HG03097 (cell line): Measurements from ENCODE around the gene KBTBD4.

Experiments used
- ATAC-seq: cut with Tn5 transposase; IDR thresholded peaks from one replicate; pipeline ENCODE4 v1.9.1; 2021; ENCODE audit not compliant: unreplicated experiment, low FRiP score

KBTBD4 gene

DNA sequence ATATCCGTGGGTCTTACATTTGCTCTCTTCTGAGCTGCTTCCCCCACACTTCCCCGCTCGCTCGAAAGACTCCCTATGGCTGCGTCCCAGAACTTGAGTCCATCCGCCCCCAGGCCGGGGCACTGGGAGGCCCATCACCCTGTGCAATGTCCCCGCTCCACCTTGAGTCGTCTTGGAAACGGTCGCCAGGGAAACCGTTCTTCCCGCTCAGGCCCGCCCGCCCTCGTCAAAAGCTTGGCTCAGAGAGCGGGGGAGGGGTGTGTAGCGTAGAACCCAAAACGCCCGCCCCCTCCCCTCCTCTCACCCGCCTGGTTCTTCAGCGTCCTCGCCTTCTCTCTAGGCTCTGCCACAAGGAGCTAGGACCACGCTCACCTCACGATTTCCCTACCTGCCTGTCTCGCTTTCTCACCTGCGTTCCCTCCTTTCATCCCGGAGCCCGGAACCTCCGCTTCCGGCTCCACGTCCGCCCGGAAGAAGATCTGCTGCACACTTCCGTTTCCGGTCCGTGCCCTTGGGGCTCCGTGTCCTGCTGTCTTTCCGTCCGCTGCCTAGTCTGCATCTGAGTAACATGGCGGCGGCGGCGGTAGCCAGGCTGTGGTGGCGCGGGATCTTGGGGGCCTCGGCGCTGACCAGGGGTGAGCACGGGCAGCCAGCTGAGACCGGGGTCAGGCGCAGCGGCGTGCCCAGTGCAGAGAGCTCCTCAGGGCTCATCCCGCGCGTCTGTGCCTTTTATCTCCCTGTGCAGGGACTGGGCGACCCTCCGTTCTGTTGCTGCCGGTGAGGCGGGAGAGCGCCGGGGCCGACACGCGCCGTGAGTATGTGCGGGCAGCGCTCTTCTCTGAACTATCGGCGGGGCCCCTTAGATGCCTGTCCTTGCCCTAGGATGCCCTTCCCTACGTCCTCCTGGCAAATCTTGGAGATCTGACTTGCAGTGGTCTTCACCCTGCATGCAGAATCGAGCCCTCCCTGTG lies at the start of gene KBTBD4, which contains the start of gene NDUFS3:
TSS of gene KBTBD4 (minus strand) at position 447 of the 971 bp plus-strand sequence. CDS start at position 428, 19 bp downstream.
TSS of gene NDUFS3 (plus strand) at position 551 of the 971 bp plus-strand sequence. CDS start at position 569, 18 bp downstream.
- peak; percentile 88 for ATAC-seq

DNA sequence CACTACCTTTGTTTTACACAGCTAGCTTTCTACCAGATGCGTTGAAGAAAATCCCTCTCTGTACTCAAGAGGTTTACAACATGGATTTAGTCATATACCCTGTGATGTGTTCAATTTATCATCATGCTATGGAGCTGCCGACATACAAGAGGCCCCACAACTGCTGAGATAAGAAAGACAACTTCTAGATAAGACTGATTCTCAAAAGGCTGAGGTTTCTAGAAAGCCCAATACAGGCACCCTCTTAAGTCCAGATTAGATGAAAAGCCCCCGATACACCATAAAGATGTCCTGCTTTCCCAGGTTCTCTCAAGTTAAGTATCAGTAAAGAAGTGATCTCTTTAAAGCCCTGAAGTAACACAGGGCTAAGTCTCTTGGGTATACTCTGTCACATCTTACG lies 49.3 kb upstream of the KBTBD4 start:
- ATAC-seq = no peak

- ATAC-seq = no peak
These were observed 47.5 kb upstream of the KBTBD4 start for GRCh38 chr11:47626234-47626633.

DNA sequence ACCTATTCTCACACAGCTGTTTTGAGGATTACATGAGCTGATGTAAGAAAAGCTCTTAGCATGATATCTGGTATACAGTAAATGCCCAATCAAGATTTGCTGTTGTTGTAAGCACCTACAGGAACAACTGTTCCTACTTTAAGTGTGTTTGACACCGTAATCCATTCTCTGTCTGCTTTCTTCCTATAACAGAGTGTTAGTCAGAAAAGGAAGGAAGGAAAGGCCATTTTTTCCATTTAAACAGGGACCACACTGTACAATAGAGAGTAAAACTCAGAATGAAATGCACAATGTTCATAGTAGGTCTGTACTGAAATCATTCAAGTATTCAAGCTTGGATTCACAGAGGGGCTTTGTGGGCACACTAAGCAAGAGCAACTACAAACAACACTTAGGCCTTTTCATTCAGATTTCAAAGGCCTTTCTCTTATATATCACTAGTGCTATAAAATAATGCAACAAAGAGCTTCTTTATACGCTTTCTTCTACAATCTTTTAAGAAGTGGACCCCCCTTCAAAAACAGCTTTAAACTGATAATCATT lies 42.1 kb upstream of the KBTBD4 start:
- no peak for ATAC-seq

DNA sequence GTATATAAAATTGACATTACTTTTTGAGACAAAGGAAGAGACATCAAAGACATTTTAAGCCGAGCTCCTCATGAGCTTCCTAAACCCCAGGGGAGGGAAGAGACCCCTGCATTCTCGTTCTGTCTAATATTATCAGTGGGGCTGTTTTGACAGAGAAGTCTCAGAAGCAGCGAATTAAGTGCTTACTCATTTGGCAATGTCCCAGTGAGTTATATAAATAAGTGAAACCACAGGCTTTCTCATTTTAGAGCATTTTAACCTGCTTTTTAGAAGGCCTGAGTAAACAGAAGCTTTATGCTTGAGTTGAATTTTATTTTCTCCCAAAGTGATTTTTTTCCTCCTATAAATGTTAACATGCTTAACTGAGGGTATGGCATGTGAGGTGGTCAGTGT lies 38.6 kb upstream of the KBTBD4 start:
- ATAC-seq = no peak

- no peak for ATAC-seq
These were observed 38.1 kb upstream of the KBTBD4 start for GRCh38 chr11:47616726-47617416.

DNA sequence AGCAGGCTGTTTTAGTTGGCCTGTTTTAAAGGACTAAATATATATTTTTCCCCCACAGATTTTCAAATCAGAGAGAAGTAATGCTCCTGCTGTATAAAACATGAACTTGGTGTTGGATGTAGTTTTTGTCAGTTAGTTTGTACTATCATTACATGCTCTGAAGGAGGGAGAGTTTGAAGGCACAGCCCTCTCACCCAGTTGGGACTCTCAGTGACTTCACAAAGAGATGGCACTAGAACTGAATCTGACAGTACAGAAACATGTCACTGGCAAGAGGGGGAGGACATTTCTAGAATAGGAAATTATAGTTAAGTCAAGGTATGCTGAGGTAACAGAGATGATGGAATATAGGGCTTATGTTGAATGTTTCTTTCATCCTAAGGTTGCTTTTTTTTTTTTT lies 36.5 kb upstream of the KBTBD4 start:
- ATAC-seq = no peak

DNA sequence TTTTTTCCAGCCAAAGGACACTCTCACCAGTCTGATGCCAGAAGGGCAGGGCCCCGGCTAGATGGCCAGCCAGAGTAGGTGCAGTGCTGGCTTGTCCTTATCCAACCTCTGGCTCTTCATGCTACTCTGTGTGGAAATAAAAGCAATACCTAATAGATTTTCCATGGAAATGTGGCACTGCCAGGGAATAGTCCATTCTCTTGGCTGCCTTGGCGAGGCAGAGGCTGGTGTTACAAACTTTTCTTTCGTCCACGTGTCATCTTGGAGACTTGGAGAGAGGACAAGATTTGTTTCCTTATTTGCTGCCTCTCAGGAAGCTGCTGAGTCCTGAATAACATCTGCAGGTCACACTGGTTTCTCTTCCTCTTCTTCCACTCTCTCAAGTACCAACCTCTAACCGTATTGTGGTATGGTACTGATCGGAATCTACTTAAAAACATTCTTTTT lies 32.6 kb upstream of the KBTBD4 start:
- peak; percentile 65 for ATAC-seq

DNA sequence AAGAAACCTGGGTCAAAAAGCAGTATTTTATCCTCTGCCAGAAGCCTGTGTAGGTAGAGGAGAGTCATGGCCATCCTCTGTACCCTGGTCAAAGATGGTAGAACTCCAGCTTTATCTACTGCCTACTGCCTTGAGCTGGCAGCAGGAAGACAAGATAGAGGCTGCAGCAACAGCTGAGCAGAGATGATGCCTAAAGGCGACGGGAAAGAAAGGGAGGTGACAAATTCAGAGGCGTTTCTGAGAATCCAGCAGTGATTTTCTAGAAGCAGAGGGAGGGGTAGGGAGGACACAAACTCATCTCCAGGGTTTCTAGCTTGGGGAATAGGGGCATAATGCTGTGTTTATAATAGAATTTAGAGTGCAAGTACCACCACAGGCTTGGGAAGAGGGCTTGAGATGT lies 30.9 kb upstream of the KBTBD4 start:
- ATAC-seq = no peak

DNA sequence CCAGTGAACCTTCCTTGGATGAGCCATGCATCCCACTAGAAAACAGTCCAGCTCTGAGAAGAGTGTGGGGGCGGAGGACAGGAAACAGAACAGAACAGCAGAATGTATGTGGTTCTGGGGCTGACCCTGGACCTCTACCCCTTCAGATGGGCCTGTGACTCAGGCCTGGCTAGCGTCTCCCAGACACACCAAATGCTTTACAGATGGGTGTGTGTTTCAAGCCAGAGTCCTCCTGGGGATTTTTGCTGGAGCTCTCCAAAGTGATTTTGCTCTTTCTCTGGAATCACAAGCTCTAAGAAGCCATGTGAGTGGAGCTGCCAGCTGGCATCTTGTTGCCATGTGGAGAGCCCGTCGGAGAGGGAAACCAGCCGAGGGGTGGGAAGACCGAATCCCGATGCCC lies 28.6 kb upstream of the KBTBD4 start:
- ATAC-seq = no peak

- ATAC-seq = no peak
These were observed 28.0 kb upstream of the KBTBD4 start for GRCh38 chr11:47606731-47607130.

DNA sequence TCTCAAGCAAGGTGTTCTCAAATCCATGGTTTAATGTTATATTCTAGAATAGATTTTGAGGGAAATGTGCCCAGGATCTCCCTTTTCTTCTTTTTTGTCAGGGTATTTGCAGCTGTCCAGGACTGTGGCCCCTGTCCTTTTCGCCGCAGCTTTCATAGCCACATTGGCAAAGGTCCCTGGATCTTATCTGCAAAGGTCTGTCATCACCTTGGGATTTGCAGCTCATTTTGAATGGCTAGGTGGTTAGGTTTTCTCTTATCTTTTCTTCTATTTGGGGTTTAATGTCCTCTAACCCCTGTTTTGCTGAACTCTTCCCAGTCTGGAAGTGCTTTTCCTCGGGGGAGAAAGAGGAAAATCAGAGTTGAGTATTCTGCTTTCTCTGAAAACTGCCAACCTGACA lies 27.2 kb upstream of the KBTBD4 start:
- ATAC-seq = no peak

DNA sequence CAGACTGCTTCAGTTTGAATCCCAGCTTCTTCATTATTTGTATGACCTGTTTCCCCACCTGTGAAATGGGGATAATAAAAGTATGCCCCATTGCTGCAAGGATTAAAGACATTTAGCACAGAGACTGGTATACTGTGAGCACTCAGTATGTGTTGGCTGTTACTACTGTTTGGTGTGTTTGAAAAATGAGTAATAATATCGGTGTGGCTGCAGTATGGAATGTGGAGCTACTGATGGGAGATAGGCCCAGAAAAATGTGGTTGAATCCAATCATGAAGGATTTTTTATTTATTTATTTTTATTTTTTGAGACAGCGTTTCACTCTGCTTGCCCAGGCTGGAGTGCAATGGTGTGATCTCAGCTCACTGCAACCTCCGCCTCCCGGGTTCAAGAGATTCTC lies 24.5 kb upstream of the KBTBD4 start:
- ATAC-seq = no peak

DNA sequence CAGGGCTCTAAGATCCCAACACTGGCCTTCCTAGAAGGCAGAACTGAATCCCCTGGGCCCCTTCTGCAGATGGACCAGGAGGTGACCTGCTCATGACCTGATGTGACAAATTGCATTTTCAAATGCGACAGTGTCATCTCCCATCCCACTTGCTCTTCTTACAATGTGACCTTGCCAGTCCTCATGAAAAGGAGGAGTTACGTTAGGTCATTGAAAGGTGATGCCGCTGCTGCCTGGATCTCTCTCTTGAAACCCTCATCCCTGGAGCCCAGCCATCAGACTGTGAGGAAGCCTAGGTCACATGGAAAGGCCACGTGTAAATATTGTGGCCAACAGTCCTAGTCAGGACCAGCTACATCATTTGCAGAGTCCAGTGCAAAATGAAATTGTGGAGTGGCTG lies 21.1 kb upstream of the KBTBD4 start:
- no peak for ATAC-seq

DNA sequence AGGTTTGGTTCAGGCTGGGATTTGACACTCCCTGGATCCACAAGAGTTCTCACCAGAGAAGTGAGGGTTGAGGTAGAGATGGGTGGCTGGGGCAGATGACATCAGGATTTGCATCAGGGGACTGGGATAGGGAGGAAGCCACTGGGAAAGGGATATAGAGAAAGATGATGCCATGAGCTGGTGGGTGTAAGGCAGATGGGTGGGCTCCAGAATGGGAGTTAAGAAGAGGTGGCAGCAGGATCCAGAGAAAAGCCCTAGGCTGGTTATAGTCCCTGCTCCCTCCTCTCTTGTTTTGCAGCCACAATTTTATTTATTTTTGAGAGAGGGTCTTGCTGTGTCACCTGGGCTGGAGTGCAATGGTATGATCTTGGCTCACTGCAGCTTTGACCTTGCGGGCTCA lies 17.2 kb upstream of the KBTBD4 start:
- ATAC-seq = no peak

GRCh38 chr11:47595029-47595428 lies 16.3 kb upstream of the KBTBD4 start:
- no peak for ATAC-seq

DNA sequence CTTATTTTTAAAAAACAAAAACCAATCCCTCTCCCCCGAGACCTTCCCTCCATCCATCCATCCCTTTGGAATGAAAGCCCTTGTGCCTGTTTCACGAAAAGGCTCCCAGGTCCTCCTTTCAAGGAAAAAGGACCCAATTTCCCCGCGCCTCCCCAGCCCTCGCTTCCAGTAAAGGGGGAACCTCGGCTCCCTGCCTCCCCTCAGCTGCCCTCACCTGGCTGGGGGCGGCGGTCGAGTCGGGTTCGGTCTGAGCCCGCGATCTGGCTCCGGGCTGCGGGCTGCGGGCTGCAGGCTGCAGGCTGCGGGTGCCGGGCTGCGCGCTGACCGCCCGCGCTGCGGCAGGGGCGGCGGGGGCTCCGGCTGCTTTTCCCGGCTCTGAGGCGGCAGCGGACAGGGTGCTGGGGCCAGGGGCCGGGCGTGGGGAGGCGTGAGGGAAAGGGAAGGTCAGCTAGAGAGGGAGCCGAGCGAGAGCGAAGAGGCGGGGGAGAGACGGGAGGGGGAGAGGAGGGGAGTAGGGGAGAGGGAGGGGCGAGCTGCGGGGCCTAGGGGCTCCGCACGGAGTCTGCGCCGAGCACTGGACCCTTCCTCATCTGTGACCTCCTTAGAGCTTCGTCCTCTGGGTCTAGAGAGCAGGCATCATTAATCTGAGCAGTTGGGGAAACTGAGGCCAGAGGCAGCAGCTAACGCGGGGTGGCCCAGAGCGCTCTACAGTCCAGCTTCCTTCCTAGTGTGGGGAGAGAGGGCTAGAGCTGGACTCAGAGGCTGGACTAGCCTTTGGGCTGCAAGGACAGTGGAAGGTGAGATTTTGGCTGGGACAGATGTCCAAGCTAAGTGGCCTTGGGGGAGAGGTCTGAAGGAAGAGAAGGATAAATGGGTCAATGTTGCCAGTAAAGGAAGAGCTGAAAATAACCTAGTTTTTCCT lies 15.4 kb upstream of the KBTBD4 start, which contains the start of gene C1QTNF4:
TSS of gene C1QTNF4 (minus strand) at position 478 of the 922 bp plus-strand sequence. CDS start 3,601 bp downstream, outside the sequence.
- ATAC-seq = no peak

DNA sequence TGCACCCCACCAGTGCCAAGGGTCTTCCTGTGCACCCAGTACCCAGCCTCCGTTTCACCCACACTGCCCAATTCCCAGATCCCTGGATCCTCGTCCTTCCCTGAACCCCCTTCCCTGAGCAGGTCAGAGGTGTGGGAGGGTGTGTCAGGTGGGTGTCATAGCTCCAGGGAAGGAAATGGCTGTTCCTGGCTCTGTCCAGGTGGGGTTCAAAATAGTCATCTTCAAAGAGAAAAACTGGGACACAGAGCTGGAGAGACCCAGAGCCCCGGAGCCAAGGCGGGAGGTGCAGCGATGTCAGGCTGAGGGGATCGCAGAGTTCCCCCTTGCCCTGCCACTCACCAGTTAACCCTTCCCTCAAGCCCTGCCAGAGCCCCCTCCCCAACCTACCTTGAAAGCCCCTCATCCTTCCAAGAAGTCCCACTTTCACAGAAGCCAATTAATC lies 14.7 kb upstream of the KBTBD4 start:
- ATAC-seq = no peak

DNA sequence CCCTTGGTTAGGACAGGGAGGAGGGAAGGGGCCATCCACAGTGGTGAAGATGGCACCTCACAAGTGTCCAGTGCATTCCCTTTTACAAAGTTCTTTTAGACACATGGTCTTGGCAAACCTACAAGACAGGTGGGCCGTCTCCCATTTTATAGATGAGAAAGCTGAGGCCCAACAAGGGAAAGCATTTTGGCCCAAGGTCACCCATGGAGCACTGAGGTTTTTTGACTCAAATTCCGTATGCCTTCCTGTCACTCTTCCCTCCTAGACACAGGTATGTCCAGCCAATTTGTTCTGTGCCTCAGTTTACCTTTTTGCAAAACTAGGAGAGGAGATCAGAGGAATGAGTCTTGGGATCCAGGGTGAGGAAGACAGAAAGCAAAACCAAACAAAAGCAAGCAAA lies 14.2 kb upstream of the KBTBD4 start:
- ATAC-seq = no peak

GRCh38 chr11:47592251-47592650 lies 13.5 kb upstream of the KBTBD4 start:
- no peak for ATAC-seq
